Activated B cell treated with CpG ODN at 0.5 μM for 24 hours (primary cell): ENCODE data around the gene RIOK3. TPM values are rescaled to one million over a fixed set of nuclear protein-coding genes. Genes with fewer than 3 reads are reported as not detected.
A peak's percentile ranks its signal among the peaks of the same experiment; 100 is the strongest.

ENCODE experiments used
- ATAC-seq: fragments of 200-7000 bp; cut with Tn5 transposase; one replicate; pipeline ENCODE4 v1.10.0; 2021; ENCODE audit warnings: low read depth, mild to moderate bottlenecking, moderate library complexity
- CTCF ChIA-PET: fragments of 350-600 bp; sonication (Branson Sonifier 250); formaldehyde crosslinking; loops from one replicate; lab custom pipeline; 2021; ENCODE audit warnings: antibody characterized with exemption; lab: Charles Lee
- POLR2A ChIA-PET: fragments of 350-600 bp; sonication (Branson Sonifier 250); formaldehyde crosslinking; loops from one replicate; lab custom pipeline; 2021; ENCODE audit warnings: antibody characterized with exemption; lab: Charles Lee
- DNase-seq: peaks from one replicate; pipeline ENCODE4 v3.0.0; 2022
- H3K27ac Mint-ChIP-seq: one replicate; pipeline ENCODE4 v1.8.0; 2020; ENCODE audit warnings: mixed read lengths
- H3K27me3 Mint-ChIP-seq: one replicate; pipeline ENCODE4 v1.8.0; 2021; ENCODE audit warnings: mixed read lengths
- H3K36me3 Mint-ChIP-seq: one replicate; pipeline ENCODE4 v1.8.0; 2021; ENCODE audit warnings: low read depth, mixed read lengths
- H3K4me1 Mint-ChIP-seq: one replicate; pipeline ENCODE4 v1.8.0; 2021; ENCODE audit warnings: mixed read lengths
- H3K4me3 Mint-ChIP-seq: one replicate; pipeline ENCODE4 v1.8.0; 2020; ENCODE audit warnings: mild to moderate bottlenecking, mixed read lengths
- H3K9me3 Mint-ChIP-seq: one replicate; pipeline ENCODE4 v1.8.0; 2020; ENCODE audit warnings: mixed read lengths
- intact Hi-C: fragments of 100-400 bp; cut with micrococcal nuclease; formaldehyde crosslinking; loops from one replicate; pipeline ENCODE4 v1.15.1; 2024
- total RNA-seq: library from RNA; stranded (reverse); gene quantifications from 2 replicates; pipeline ENCODE4 v1.2.3, GENCODE V29; 2022
- TF ChIP-seq, protein P1 (sequence below): fragments of 200-600 bp; IDR thresholded peaks from one replicate; pipeline ENCODE4 v1.8.0; 2022; ENCODE audit warnings: antibody characterized with exemption, mild to moderate bottlenecking

Gene RIOK3
- total RNA-seq, 1 donor from 2014 or later = 92.4 TPM

DNA sequence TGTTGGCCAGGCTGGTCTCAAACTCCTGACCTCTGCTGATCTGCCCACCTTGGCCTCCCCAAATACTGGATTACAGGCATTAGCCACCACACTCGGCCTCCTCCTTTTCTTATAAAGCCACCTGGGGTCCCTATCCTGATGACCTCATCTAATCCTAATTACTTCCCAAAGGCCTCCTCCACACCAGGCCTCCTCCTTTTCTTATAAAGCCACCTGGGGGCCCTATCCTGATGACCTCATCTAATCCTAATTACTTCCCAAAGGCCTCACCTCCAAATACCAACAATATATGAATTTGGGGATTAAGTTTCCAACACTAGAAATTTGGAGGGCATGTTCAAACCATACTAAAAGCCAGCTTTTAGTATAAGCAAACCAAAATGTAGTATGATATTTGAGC lies 40.6 kb downstream of the RIOK3 start:
- Mint-ChIP-seq H3K4me1 (peaks cover 60% of the 10 kb centered on the region), H3K27me3 (no peaks in the 10 kb centered on the region), H3K9me3 (no peaks in the 10 kb centered on the region), H3K4me3 (no peak overlapping the region), H3K27ac (no peak overlapping the region), H3K36me3 (peaks cover 6% of the 10 kb centered on the region)
- ATAC-seq (no peak), DNase-seq (no peak)
- POLR2A ChIA-PET = interaction anchor here (0.6 to 1.6 kb wide), 2 partner anchors 15 to 41 kb away, joined by 3 to 6 read pairs; partner anchors contain the start of gene RIOK3
- CTCF ChIA-PET = no interaction called here
- intact Hi-C loops = no loop called here
- TF ChIP-seq, protein P1, sequence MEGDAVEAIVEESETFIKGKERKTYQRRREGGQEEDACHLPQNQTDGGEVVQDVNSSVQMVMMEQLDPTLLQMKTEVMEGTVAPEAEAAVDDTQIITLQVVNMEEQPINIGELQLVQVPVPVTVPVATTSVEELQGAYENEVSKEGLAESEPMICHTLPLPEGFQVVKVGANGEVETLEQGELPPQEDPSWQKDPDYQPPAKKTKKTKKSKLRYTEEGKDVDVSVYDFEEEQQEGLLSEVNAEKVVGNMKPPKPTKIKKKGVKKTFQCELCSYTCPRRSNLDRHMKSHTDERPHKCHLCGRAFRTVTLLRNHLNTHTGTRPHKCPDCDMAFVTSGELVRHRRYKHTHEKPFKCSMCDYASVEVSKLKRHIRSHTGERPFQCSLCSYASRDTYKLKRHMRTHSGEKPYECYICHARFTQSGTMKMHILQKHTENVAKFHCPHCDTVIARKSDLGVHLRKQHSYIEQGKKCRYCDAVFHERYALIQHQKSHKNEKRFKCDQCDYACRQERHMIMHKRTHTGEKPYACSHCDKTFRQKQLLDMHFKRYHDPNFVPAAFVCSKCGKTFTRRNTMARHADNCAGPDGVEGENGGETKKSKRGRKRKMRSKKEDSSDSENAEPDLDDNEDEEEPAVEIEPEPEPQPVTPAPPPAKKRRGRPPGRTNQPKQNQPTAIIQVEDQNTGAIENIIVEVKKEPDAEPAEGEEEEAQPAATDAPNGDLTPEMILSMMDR = no peak

DNA sequence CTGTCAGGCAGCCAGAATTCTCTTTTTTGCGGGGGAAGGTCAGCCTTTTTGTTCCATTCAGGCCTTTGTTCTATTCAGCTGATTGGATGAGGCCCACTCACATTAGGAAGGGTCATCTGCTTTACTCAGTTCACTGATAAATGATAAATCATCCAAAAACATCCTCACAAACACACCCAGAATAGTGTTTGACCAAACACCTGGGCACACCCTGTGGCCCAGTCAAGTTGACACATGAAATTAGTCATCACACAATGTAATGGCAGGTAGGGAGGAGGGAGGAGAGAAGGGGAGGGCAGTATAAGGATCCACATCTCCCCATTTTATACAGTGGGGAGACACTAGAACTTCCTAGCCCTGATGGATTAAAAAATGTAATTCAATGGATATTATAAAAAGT lies 41.9 kb downstream of the RIOK3 start:
- ChIA-PET CTCF (no interaction called here), POLR2A (interaction anchor here (0.8 to 2.0 kb wide), 2 partner anchors 10 to 42 kb away, joined by 4 to 10 read pairs; partner anchors contain the start of gene RIOK3)
- H3K4me3 Mint-ChIP-seq = peak overlapping the region; percentile 85
- TF ChIP-seq, protein P1 = no peak
- intact Hi-C loops = no loop called here
- peak overlapping the region; percentile 93 for H3K27ac Mint-ChIP-seq
- DNase-seq (no peak), ATAC-seq (no peak)
- H3K27me3 Mint-ChIP-seq = no peaks in the 10 kb centered on the region
- H3K9me3 Mint-ChIP-seq = no peaks in the 10 kb centered on the region
- peaks cover 6% of the 10 kb centered on the region for H3K36me3 Mint-ChIP-seq
- H3K4me1 Mint-ChIP-seq = peaks cover 64% of the 10 kb centered on the region

DNA sequence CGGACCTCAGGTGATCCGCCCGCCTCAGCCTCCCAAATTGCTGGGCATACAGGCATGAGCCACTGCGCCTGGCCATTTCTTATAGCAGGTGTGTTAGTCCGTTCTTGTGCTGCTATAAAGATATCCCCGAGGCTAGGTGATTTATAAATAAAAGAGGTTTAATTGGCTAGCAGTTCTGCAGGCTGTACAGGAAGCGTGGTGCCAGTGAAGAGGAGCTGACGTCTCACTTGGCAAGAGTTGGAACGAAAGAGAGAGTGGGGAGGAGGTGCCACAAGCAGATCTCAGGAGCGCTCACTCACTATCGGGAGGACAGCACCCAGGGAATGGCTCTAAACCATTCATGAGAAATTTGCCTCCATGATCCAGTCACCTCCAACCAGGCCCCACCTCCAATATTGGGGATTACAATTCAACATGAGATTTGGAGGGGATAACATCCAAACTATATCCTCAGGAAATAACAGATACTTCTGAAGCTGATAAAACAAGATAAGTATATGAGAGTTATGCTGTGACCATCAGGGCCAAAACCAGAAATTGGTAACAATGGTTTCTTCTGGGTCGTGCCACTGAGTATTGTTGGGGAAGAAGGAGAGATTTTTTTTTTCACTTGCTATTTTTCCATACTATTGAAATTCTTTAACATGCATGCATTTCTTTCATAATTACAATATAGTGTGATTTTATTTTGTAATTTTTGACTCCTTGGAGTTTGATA lies 42.8 kb downstream of the RIOK3 start:
- Mint-ChIP-seq H3K27me3 (no peaks in the 10 kb centered on the region), H3K9me3 (no peaks in the 10 kb centered on the region), H3K4me1 (peaks cover 62% of the 10 kb centered on the region), H3K36me3 (peaks cover 5% of the 10 kb centered on the region), H3K4me3 (peak overlapping the region; percentile 85), H3K27ac (peak overlapping the region; percentile 93)
- intact Hi-C loops = no loop called here
- ATAC-seq = peak; percentile 40
- TF ChIP-seq, protein P1 = no peak
- DNase-seq = no peak
- CTCF ChIA-PET = interaction anchor here (0.7 to 4.9 kb wide), 5 partner anchors 8 to 42 kb away, joined by 3 to 28 read pairs (median 4); partner anchors contain the start of gene RIOK3
- POLR2A ChIA-PET = interaction anchor here (0.7 to 5.2 kb wide), 7 partner anchors 8 to 563 kb away, joined by 3 to 36 read pairs (median 4); partner anchors contain the start of genes RBBP8 and RIOK3

DNA sequence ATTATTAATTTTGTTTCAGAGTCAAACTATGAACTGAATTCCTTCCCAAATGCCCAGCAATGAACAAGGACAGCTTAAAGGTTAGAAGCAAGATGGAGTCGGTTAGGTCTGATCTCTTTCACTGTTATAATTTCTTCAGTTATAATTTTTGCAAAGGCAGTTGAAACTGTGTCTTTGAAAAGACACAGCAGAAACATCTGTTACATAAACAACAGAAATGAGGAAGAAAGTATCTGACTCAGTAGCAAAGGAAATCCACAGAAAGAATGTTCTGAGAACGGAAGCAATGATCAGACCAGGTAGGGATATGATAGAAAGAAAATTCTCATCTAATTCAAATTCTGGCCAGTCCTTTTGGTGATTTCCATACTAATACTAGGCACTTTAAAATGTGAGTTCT lies 45.0 kb downstream of the RIOK3 start:
- peak overlapping the region; percentile 52 for H3K4me3 Mint-ChIP-seq
- peaks cover 3% of the 10 kb centered on the region for H3K36me3 Mint-ChIP-seq
- intact Hi-C loops = loop anchor here (1.0 to 2.0 kb wide), 3 partner anchors 10 to 19 kb away; no protein-coding TSS in a partner anchor
- ChIA-PET POLR2A (interaction anchor here (0.6 to 5.2 kb wide), 7 partner anchors 10 to 364 kb away, joined by 3 to 36 read pairs (median 6); partner anchors contain the start of genes CABLES1 and RIOK3), CTCF (interaction anchor here (0.7 to 4.9 kb wide), 14 partner anchors 10 to 90 kb away, joined by 3 to 28 read pairs (median 4); no protein-coding TSS in a partner anchor)
- ATAC-seq (no peak), DNase-seq (no peak)
- H3K4me1 Mint-ChIP-seq = peaks cover 75% of the 10 kb centered on the region
- TF ChIP-seq, protein P1 = no peak
- no peaks in the 10 kb centered on the region for H3K9me3 Mint-ChIP-seq
- H3K27ac Mint-ChIP-seq = peak overlapping the region; percentile 75
- H3K27me3 Mint-ChIP-seq = no peaks in the 10 kb centered on the region

DNA sequence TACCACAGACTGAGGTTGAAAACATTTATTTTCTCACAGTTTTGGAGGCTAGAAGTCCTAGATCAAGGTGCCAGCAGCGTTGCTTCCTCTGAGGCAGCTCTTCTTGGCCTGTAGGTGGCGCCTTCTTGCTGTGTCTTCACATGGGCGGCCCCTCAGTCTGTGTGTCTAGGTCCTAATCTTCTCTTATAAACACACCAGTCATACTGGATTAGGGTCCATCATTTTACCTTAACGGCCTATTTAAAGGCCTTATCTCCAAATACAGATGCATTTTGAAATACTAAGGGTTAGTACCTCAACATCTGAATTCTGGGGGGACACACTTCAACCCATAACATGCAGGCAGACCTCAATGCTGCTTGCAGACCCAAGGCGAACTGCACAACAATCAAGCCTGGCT lies 45.8 kb downstream of the RIOK3 start:
- peaks cover 77% of the 10 kb centered on the region for H3K4me1 Mint-ChIP-seq
- TF ChIP-seq, protein P1 = no peak
- DNase-seq (peak; percentile 37), ATAC-seq (peak; percentile 24)
- H3K9me3 Mint-ChIP-seq = no peaks in the 10 kb centered on the region
- intact Hi-C loops = loop anchor here (1.0 to 2.0 kb wide), 4 partner anchors 11 to 88 kb away; no protein-coding TSS in a partner anchor
- ChIA-PET POLR2A (interaction anchor here (0.6 to 5.2 kb wide), 7 partner anchors 11 to 364 kb away, joined by 3 to 36 read pairs (median 6); partner anchors contain the start of genes CABLES1 and RIOK3), CTCF (interaction anchor here (0.6 to 4.9 kb wide), 15 partner anchors 11 to 685 kb away, joined by 3 to 28 read pairs (median 4); no protein-coding TSS in a partner anchor)
- peak overlapping the region; percentile 75 for H3K27ac Mint-ChIP-seq
- H3K27me3 Mint-ChIP-seq = no peaks in the 10 kb centered on the region
- H3K4me3 Mint-ChIP-seq = peak overlapping the region; percentile 1
- peaks cover 5% of the 10 kb centered on the region for H3K36me3 Mint-ChIP-seq
